Superior temporal gyrus (tissue), 1 donor: ENCODE results near the gene PACS1.
"Not testable (repeated sequence)": the region's sequence is repeated elsewhere in the genome, so short reads cannot be mapped to it uniquely, and the experiment has no call there.

Experiments used
- DNase-seq: peaks from one replicate; pipeline ENCODE4 v3.0.0-alpha.2; 2016; ENCODE audit errors: extremely low spot score

PACS1 gene

GRCh38 chr11:66069715-66070603 is at the start of gene PACS1:
TSS of gene PACS1 (plus strand) at chr11:66070272. CDS start at chr11:66070487, 215 bp downstream.
- no peak for DNase-seq

GRCh38 chr11:66020618-66021357 is 49.3 kb upstream of the PACS1 start:
- DNase-seq: no peak

- DNase-seq: peak; percentile 67
Measured at GRCh38 chr11:66022401-66023185, 47.5 kb upstream of the PACS1 start.

GRCh38 chr11:66023186-66023440 is 47.0 kb upstream of the PACS1 start:
- not testable (repeated sequence) for DNase-seq

- no peak for DNase-seq
Measured at GRCh38 chr11:66026017-66026529, 44.0 kb upstream of the PACS1 start, which contains the start of gene CATSPER1. TSS of gene CATSPER1 (minus strand) at chr11:66026479. CDS start at chr11:66026379, 100 bp downstream.

- DNase-seq: no peak
Measured at GRCh38 chr11:66032957-66033735, 36.9 kb upstream of the PACS1 start.

- no peak for DNase-seq
Measured at GRCh38 chr11:66035653-66036333, 34.3 kb upstream of the PACS1 start.

- DNase-seq: no peak
Measured at GRCh38 chr11:66036334-66036710, 33.8 kb upstream of the PACS1 start.

- DNase-seq: no peak
Measured at GRCh38 chr11:66037327-66037726, 32.7 kb upstream of the PACS1 start.

- no peak for DNase-seq
Measured at GRCh38 chr11:66039765-66040164, 30.3 kb upstream of the PACS1 start.

- no peak for DNase-seq
Measured at GRCh38 chr11:66042227-66042995, 27.7 kb upstream of the PACS1 start.

GRCh38 chr11:66042996-66043906 is 26.8 kb upstream of the PACS1 start:
- DNase-seq: no peak

GRCh38 chr11:66044757-66045156 is 25.3 kb upstream of the PACS1 start:
- DNase-seq: no peak

GRCh38 chr11:66045177-66045639 is 24.9 kb upstream of the PACS1 start:
- DNase-seq: peak; percentile 83

- DNase-seq: no peak
Measured at GRCh38 chr11:66046901-66047300, 23.2 kb upstream of the PACS1 start.

- DNase-seq: no peak
Measured at GRCh38 chr11:66047541-66048365, 22.3 kb upstream of the PACS1 start.

- no peak for DNase-seq
Measured at GRCh38 chr11:66048547-66049323, 21.3 kb upstream of the PACS1 start, which contains the start of gene GAL3ST3. TSS of gene GAL3ST3 (minus strand) at chr11:66049161. CDS start at chr11:66045415, 3,746 bp downstream.
